A549 (cell line): ENCODE measurements around the gene HMOX1. TPM values are rescaled to one million over a fixed set of nuclear protein-coding genes. Genes with fewer than 3 reads are reported as not detected.
A peak's percentile ranks its signal among the peaks of the same experiment; 100 is the strongest.

ENCODE experiments used
- ATAC-seq, 2 experiments: fragments of 200-7000 bp in 1 of 2; fragments of >200 bp in 1 of 2; cut with Nextera tagmentation in 1 of 2; cut with Tn5 transposase in 1 of 2; 3 replicates each; pipeline versions ENCODE4 v1.8.0 to v1.9.1; 2018 to 2020; ENCODE audit warnings: mild to moderate bottlenecking in 1 of 2, moderate library complexity in 1 of 2
- CTCF ChIA-PET: fragments of 300-600 bp; sonication (Branson Sonifier 250); formaldehyde crosslinking; extraction: SDS; loops from one replicate; lab custom pipeline; 2021; ENCODE audit warnings: antibody characterized with exemption, inconsistent platforms; lab: Yijun Ruan, JAX
- POLR2A ChIA-PET: fragments of 350-600 bp; formaldehyde crosslinking; extraction: SDS; loops from one replicate; lab custom pipeline; 2021; ENCODE audit warnings: antibody characterized with exemption, inconsistent platforms; lab: Yijun Ruan, JAX
- DNase-seq, 2 experiments: peaks; one replicate each; pipeline versions ENCODE4 v3.0.0 to v3.0.0-alpha.2; 2011 to 2016; ENCODE audit warnings: low read depth in 1 of 2, low spot score in 1 of 2
- FAIRE-seq: peaks from 2 replicates; lab custom pipeline; 2011; peaks lifted over from hg19 to GRCh38; lab: Jason Lieb, UNC
- H3K27ac ChIP-seq, 2 experiments: fragments of >200 bp; sonication (Bioruptor Twin); formaldehyde crosslinking; 3 replicates each; pipeline ENCODE4 v1.5.1; 2016 to 2017
- H3K4me1 ChIP-seq: fragments of >200 bp; sonication (Bioruptor Twin); formaldehyde crosslinking; 3 replicates; pipeline ENCODE4 v1.6.1; 2016
- H3K4me2 ChIP-seq: fragments of >200 bp; sonication (Bioruptor Twin); formaldehyde crosslinking; 3 replicates; pipeline ENCODE4 v1.6.1; 2016
- H3K4me3 ChIP-seq: fragments of >200 bp; sonication (Bioruptor Twin); formaldehyde crosslinking; 3 replicates; pipeline ENCODE4 v1.5.1; 2016
- H3K9me3 ChIP-seq: fragments of >200 bp; sonication (Bioruptor Twin); formaldehyde crosslinking; 3 replicates; pipeline ENCODE4 v1.6.1; 2016
- BCL3 ChIP-seq: fragments of >200 bp; sonication (Bioruptor Twin); formaldehyde crosslinking; IDR thresholded peaks from 3 replicates; pipeline ENCODE4 v1.6.1; 2016
- BHLHE40 ChIP-seq: IDR thresholded peaks from 2 replicates; pipeline ENCODE4 v1.6.1; 2012; ENCODE audit warnings: low read depth, low read length, inconsistent platforms
- CBX2 ChIP-seq: fragments of 200-600 bp; sonication (generic); IDR thresholded peaks from 2 replicates; pipeline ENCODE4 v1.6.1; 2016; ENCODE audit warnings: low read depth, mild to moderate bottlenecking, borderline replicate concordance
- CEBPB ChIP-seq, 2 experiments: fragments of >200 bp in 1 of 2; sonication (Bioruptor Twin) in 1 of 2; formaldehyde crosslinking in 1 of 2; IDR thresholded peaks; 2 replicates each; pipeline ENCODE4 v1.6.1; 2012 to 2016
- CHD2 ChIP-seq: fragments of 150-350 bp; IDR thresholded peaks from 2 replicates; pipeline ENCODE4 v1.6.1; 2014; ENCODE audit warnings: low read length; ENCODE audit not compliant: partially characterized antibody
- CHD4 ChIP-seq: fragments of 200-600 bp; sonication (generic); IDR thresholded peaks from 2 replicates; pipeline ENCODE4 v1.6.1; 2016; ENCODE audit warnings: antibody characterized with exemption, mild to moderate bottlenecking, borderline replicate concordance
- EP300 ChIP-seq, 2 experiments: fragments of >200 bp; sonication (Bioruptor Twin); formaldehyde crosslinking; IDR thresholded peaks; 2 replicates in 1 of 2; 3 replicates in 1 of 2; pipeline ENCODE4 v1.6.1; 2016 to 2017
- FOSB ChIP-seq: fragments of 250-450 bp; sonication (Bioruptor Pico); IDR thresholded peaks from 2 replicates; pipeline ENCODE4 v1.5.0; 2020; ENCODE audit warnings: mild to moderate bottlenecking, moderate library complexity
- FOSL2 ChIP-seq, 2 experiments: fragments of 450-650 bp in 1 of 2; fragments of >200 bp in 1 of 2; sonication (Bioruptor Twin) in 1 of 2; formaldehyde crosslinking; IDR thresholded peaks; 2 replicates each; pipeline versions ENCODE4 v1.5.0 to v1.6.1; 2016 to 2020; ENCODE audit warnings: mild to moderate bottlenecking in 1 of 2, moderate library complexity in 1 of 2
- FOXS1 ChIP-seq: fragments of 250-450 bp; sonication (Bioruptor Pico); IDR thresholded peaks from 2 replicates; pipeline ENCODE4 v1.5.0; 2020; ENCODE audit warnings: mild to moderate bottlenecking, moderate library complexity
- HMGXB4 ChIP-seq: fragments of 250-450 bp; sonication (Bioruptor Pico); IDR thresholded peaks from 2 replicates; pipeline ENCODE4 v1.5.0; 2021; ENCODE audit warnings: mild to moderate bottlenecking, moderate library complexity, borderline replicate concordance
- MAFK ChIP-seq: fragments of 450-650 bp; IDR thresholded peaks from 2 replicates; pipeline ENCODE4 v1.6.1; 2014; ENCODE audit not compliant: partially characterized antibody
- NFE2L2 ChIP-seq: fragments of 150-350 bp; conservative IDR thresholded peaks from 2 replicates; pipeline ENCODE4 v1.6.1; 2014; ENCODE audit warnings: low read length
- POLR2A ChIP-seq: IDR thresholded peaks from 2 replicates; pipeline ENCODE4 v1.6.1; 2012; ENCODE audit warnings: mild to moderate bottlenecking, low read length
- POLR2AphosphoS2 ChIP-seq: conservative IDR thresholded peaks from 2 replicates; pipeline ENCODE4 v1.6.1; 2012; ENCODE audit warnings: low read length, improper control_type of control experiment, inconsistent platforms
- RAD21 ChIP-seq, 2 experiments: fragments of >200 bp in 1 of 2; sonication (Bioruptor Twin) in 1 of 2; formaldehyde crosslinking in 1 of 2; IDR thresholded peaks in 1 of 2; conservative IDR thresholded peaks in 1 of 2; 2 replicates in 1 of 2; 3 replicates in 1 of 2; pipeline ENCODE4 v1.6.1; 2012 to 2018; ENCODE audit warnings: inconsistent platforms in 1 of 2
- RARB ChIP-seq: fragments of 250-450 bp; sonication (Bioruptor Pico); IDR thresholded peaks from 2 replicates; pipeline ENCODE4 v1.8.0; 2021; ENCODE audit warnings: mild to moderate bottlenecking, moderate library complexity
- RCOR1 ChIP-seq: fragments of 150-350 bp; IDR thresholded peaks from 2 replicates; pipeline ENCODE4 v1.6.1; 2014; ENCODE audit warnings: antibody characterized with exemption, low read length, low read depth
- RFX5 ChIP-seq: fragments of 450-650 bp; IDR thresholded peaks from 2 replicates; pipeline ENCODE4 v1.7.1; 2014; ENCODE audit warnings: antibody characterized with exemption, mild to moderate bottlenecking, moderate library complexity
- RNF2 ChIP-seq: fragments of 200-600 bp; sonication (generic); IDR thresholded peaks from 2 replicates; pipeline ENCODE4 v1.6.1; 2016; ENCODE audit warnings: low read depth, mild to moderate bottlenecking, antibody characterized with exemption, moderate library complexity, borderline replicate concordance
- SREBF2 ChIP-seq: fragments of 450-650 bp; IDR thresholded peaks from 2 replicates; pipeline ENCODE4 v1.6.1; 2014; ENCODE audit warnings: mild to moderate bottlenecking, moderate library complexity
- ZFP36 ChIP-seq: fragments of 450-650 bp; IDR thresholded peaks from 2 replicates; pipeline ENCODE4 v1.6.1; 2014; ENCODE audit warnings: borderline replicate concordance; ENCODE audit not compliant: partially characterized antibody
- WGBS: methylation state at CpG from one replicate; pipeline ENCODE4 v1.1.6; 2017; ENCODE audit errors: missing lambda C conversion rate; 5-methylcytosine and 5-hydroxymethylcytosine counted together
- polyA plus RNA-seq, 4 experiments: library from polyadenylated mRNA; depleted of rRNA in 3 of 4; stranded (reverse); fragments of >200 nt; fragmentation: RNase III in 1 of 4; extraction: RNeasy Plus Mini Kit Qiagen cat#74134 plus additional on column Dnase treatment in 1 of 4; gene quantifications; 2 replicates in 3 of 4; 3 replicates in 1 of 4; pipeline ENCODE4 v1.2.3, GENCODE V29; 2011 to 2017
- TF ChIP-seq, protein P1 (sequence below): fragments of >200 bp; sonication (Bioruptor Twin); formaldehyde crosslinking; IDR thresholded peaks from 2 replicates; pipeline ENCODE4 v1.6.1; 2016

The HMOX1 gene
- polyA plus RNA-seq, 2 of the 4 experiments (the other 2 are of a cell fraction): 97.7 to 506 TPM

GRCh38 chr22:35337932-35338331, 43.0 kb upstream of the HMOX1 start:
- TF ChIP-seq POLR2AphosphoS2 (no peak), EP300 (IDR thresholded peaks at IDR 0.05) (no peak), FOSB (no peak), RAD21 (conservative IDR thresholded peaks at IDR 0.05 in 1 of 2, IDR thresholded peaks at IDR 0.05 in 1 of 2) (peak in 1 of 2 experiments; percentile 16; a peak in 1 of 5 replicates)
- TF ChIP-seq, protein P1, sequence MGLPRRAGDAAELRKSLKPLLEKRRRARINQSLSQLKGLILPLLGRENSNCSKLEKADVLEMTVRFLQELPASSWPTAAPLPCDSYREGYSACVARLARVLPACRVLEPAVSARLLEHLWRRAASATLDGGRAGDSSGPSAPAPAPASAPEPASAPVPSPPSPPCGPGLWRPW: no peak
- DNase-seq (no peak), FAIRE-seq (no peak), ATAC-seq (peak; percentile 16 to 61; a peak in 3 of 6 replicates)
- H3K27ac ChIP-seq: no peak overlapping the region
- H3K4me3 ChIP-seq: no peak overlapping the region
- no peaks in the 10 kb centered on the region for H3K4me1 ChIP-seq
- no peak overlapping the region for H3K4me2 ChIP-seq
- 80% methylated on average over 4 of the region's 4 CpGs for WGBS
- POLR2A ChIA-PET: no interaction called here
- CTCF ChIA-PET: interaction anchor here (0.9 to 1.5 kb wide), 3 partner anchors 12 to 13 kb away, joined by 3 to 5 read pairs (median 3); no protein-coding TSS in a partner anchor
- no peaks in the 10 kb centered on the region for H3K9me3 ChIP-seq

DNA sequence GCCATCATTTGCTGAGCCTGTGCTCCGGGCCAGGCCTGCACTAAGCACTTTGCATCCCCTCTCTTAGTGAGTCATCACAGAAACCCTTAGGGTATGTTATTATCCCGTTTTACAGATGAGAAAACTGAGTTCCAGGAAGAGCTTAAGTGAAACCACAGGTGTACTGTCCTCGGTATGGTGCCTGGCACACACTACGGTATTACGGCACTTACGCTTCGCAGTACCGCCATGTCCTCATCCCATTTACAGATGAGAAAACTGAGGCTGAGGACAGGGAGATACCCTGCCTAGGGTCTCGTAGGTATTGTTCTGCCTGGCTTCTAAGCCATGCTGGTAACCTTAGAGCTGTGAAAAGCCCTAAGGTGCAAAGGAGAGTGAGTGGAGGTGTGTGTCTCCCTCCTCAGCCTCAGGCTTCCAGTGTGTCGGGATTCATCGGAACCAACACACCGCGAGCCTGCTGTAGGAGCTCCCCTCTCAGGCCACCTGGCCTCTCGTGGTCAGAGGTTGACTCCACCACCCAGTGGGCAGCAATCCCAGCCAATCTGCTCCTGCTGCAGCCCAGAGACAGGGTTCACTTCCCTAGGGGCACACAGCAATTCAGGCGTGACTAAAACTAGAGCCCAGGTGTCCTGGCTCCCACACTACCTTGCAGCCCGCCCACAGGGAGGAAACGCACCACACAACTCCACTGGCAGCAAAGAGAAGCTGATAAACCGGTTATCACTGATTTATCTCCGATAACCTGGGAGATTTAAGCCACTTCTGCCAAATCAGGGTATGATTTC, 39.6 kb upstream of the HMOX1 start:
- H3K4me1 ChIP-seq: no peaks in the 10 kb centered on the region
- no peak overlapping the region for H3K4me2 ChIP-seq
- TF ChIP-seq RFX5 (no peak), BHLHE40 (no peak), NFE2L2 (no peak), RARB (CRISPR knock-in tag) (no peak)
- ATAC-seq (no peak), FAIRE-seq (no peak), DNase-seq (no peak)
- no peaks in the 10 kb centered on the region for H3K9me3 ChIP-seq
- 91% methylated on average over 17 of the region's 19 CpGs for WGBS
- H3K4me3 ChIP-seq: no peak overlapping the region
- H3K27ac ChIP-seq: no peak overlapping the region
- ChIA-PET POLR2A (no interaction called here), CTCF (no interaction called here)

GRCh38 chr22:35342390-35342789, 38.5 kb upstream of the HMOX1 start:
- H3K4me2 ChIP-seq: no peak overlapping the region
- no peak for TF ChIP-seq HMGXB4
- TF ChIP-seq RCOR1: no peak
- no peak for TF ChIP-seq ZFP36
- TF ChIP-seq BCL3: no peak
- TF ChIP-seq CEBPB (IDR thresholded peaks at IDR 0.05): no peak
- TF ChIP-seq FOXS1 (CRISPR knock-in tag): no peak
- TF ChIP-seq RARB (CRISPR knock-in tag): no peak
- TF ChIP-seq FOSL2 (IDR thresholded peaks at IDR 0.05): no peak
- TF ChIP-seq FOSL2 (CRISPR knock-in tag; IDR thresholded peaks at IDR 0.05): no peak
- no peak for TF ChIP-seq EP300 (IDR thresholded peaks at IDR 0.05)
- TF ChIP-seq MAFK: no peak
- no peak for TF ChIP-seq RNF2
- no peak for TF ChIP-seq SREBF2
- TF ChIP-seq CBX2: no peak
- TF ChIP-seq, protein P1: no peak
- TF ChIP-seq POLR2A: no peak
- TF ChIP-seq CHD4: no peak
- TF ChIP-seq CHD2: no peak
- ChIA-PET CTCF (no interaction called here), POLR2A (no interaction called here)
- WGBS: 93% methylated on average over 4 of the region's 4 CpGs
- no peak for FAIRE-seq
- no peak overlapping the region for H3K27ac ChIP-seq
- no peak for DNase-seq
- no peak overlapping the region for H3K4me3 ChIP-seq
- ATAC-seq: 0 out of 6 replicates have a peak, but pooled peaks of 1 of the 2 experiments have one; percentile 5
- H3K4me1 ChIP-seq: no peaks in the 10 kb centered on the region
- H3K9me3 ChIP-seq: no peaks in the 10 kb centered on the region
